Measurements from ENCODE around the gene PARVA.

Gene PARVA

DNA sequence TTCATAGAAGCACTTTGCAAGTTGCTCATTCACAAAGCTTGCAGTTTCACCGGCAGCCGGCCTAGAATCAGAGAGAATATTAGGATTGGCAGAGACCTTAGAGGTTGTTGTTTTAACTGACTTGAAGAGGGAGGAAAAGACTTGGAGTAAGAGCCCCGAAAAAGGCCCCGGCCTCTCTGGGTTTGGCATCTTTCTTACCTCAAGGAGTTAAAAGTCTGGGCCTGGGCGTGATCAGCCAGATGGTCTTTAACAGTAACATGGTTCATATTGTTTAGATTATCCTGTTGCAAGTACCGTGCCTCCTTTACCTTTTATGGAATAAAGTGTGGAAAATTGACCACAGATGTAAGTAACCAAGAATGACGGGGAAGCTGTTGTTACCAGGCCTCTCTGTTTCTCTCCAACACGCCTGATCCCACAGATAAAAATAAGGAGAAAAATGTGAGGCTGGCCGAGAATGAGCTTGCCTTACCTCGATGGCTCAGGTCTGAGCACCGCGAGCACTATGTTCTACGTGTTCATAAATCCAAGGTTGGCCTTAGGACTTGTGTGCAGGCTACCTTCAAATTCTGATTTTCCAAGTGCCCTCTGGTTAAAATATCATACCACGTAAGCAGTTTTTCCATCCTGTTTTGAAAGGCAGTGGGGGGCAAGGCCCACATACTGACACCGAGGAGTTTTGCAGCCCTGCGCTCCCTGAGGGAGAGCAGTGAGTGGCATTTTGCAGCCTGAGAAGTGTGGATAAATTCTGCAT is 56.4 kb downstream of the PARVA start:
- H3K9ac ChIP-seq (ENCODE audit: low read depth, low read length): no peak overlapping the region

GRCh38 chr11:12434325-12434654 is 56.9 kb downstream of the PARVA start:
- H3K9ac ChIP-seq (ENCODE audit: low read depth, low read length): no peak overlapping the region
- no peaks in the 10 kb centered on the region for H3K36me3 ChIP-seq (ENCODE audit: control insufficient read depth, insufficient read depth, low read length)
- no peak overlapping the region for H3K27ac ChIP-seq (ENCODE audit: low read depth, low read length)
- no peaks in the 10 kb centered on the region for H3K27me3 ChIP-seq (ENCODE audit: control insufficient read depth, insufficient read depth, low read length)
- H3K4me3 ChIP-seq (ENCODE audit: low read depth, low read length): no peak overlapping the region
- H3K4me1 ChIP-seq (ENCODE audit: control insufficient read depth, insufficient read depth, low read length): peaks cover 6% of the 10 kb centered on the region; the same call in 1 of the 2 replicates
- H3K9me3 ChIP-seq (ENCODE audit: control insufficient read depth, insufficient read depth, low read length): no peaks in the 10 kb centered on the region

More for the DNA sequence above, 56.4 kb downstream of the PARVA start:
- Histone ChIP-seq H3K27ac (ENCODE audit: low read depth, low read length) (no peak overlapping the region), H3K9me3 (ENCODE audit: control insufficient read depth, insufficient read depth, low read length) (no peaks in the 10 kb centered on the region), H3K4me1 (ENCODE audit: control insufficient read depth, insufficient read depth, low read length) (0 out of 2 replicates have a peak, but pooled peaks cover 3% of the 10 kb centered on the region), H3K27me3 (ENCODE audit: control insufficient read depth, insufficient read depth, low read length) (no peaks in the 10 kb centered on the region), H3K36me3 (ENCODE audit: control insufficient read depth, insufficient read depth, low read length) (no peaks in the 10 kb centered on the region), H3K4me3 (ENCODE audit: low read depth, low read length) (no peak overlapping the region)

GRCh38 chr11:12435264-12435663 is 57.9 kb downstream of the PARVA start:
- no peak overlapping the region for H3K27ac ChIP-seq (ENCODE audit: low read depth, low read length)

DNA sequence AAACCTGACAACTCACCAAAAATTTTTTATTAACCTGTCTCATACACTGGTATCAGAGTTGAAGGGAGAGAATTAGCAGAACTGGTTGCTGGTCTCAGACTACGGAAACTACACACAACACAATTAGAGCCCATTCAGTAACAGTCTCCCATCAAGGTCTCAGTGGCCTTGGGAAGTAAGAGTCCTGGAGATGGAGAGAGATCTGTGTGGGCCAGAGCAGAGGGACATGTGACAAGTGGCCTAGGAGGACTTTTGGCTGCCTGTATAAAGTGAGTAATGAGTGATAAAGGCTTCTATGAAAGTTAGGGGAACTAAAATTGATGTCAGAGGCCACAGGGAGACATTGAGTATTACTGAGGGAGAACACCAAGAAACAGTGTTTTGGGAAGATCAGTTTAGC is 58.9 kb downstream of the PARVA start:
- H3K9me3 ChIP-seq (ENCODE audit: control insufficient read depth, insufficient read depth, low read length): 0 out of 2 replicates have a peak, but pooled peaks cover 6% of the 10 kb centered on the region
- H3K4me3 ChIP-seq (ENCODE audit: low read depth, low read length): no peak overlapping the region
- H3K36me3 ChIP-seq (ENCODE audit: control insufficient read depth, insufficient read depth, low read length): no peaks in the 10 kb centered on the region
- H3K27ac ChIP-seq (ENCODE audit: low read depth, low read length): no peak overlapping the region
- no peak overlapping the region for H3K9ac ChIP-seq (ENCODE audit: low read depth, low read length)
- peaks cover 8% of the 10 kb centered on the region for H3K4me1 ChIP-seq (ENCODE audit: control insufficient read depth, insufficient read depth, low read length)
- no peaks in the 10 kb centered on the region for H3K27me3 ChIP-seq (ENCODE audit: control insufficient read depth, insufficient read depth, low read length)

More at GRCh38 chr11:12435264-12435663, 57.9 kb downstream of the PARVA start:
- no peak overlapping the region for H3K4me3 ChIP-seq (ENCODE audit: low read depth, low read length)
- H3K9me3 ChIP-seq (ENCODE audit: control insufficient read depth, insufficient read depth, low read length): no peaks in the 10 kb centered on the region
- peaks cover 8% of the 10 kb centered on the region; the same call in 1 of the 2 replicates for H3K4me1 ChIP-seq (ENCODE audit: control insufficient read depth, insufficient read depth, low read length)
- no peaks in the 10 kb centered on the region for H3K36me3 ChIP-seq (ENCODE audit: control insufficient read depth, insufficient read depth, low read length)
- no peaks in the 10 kb centered on the region for H3K27me3 ChIP-seq (ENCODE audit: control insufficient read depth, insufficient read depth, low read length)
- H3K9ac ChIP-seq (ENCODE audit: low read depth, low read length): no peak overlapping the region

GRCh38 chr11:12438291-12438690 is 60.9 kb downstream of the PARVA start:
- H3K27me3 ChIP-seq (ENCODE audit: control insufficient read depth, insufficient read depth, low read length): no peaks in the 10 kb centered on the region
- H3K4me1 ChIP-seq (ENCODE audit: control insufficient read depth, insufficient read depth, low read length): peaks cover 8% of the 10 kb centered on the region
- no peak overlapping the region for H3K4me3 ChIP-seq (ENCODE audit: low read depth, low read length)
- H3K27ac ChIP-seq (ENCODE audit: low read depth, low read length): no peak overlapping the region
- 0 out of 2 replicates have a peak, but pooled peaks cover 6% of the 10 kb centered on the region for H3K9me3 ChIP-seq (ENCODE audit: control insufficient read depth, insufficient read depth, low read length)
- no peak overlapping the region for H3K9ac ChIP-seq (ENCODE audit: low read depth, low read length)
- no peaks in the 10 kb centered on the region for H3K36me3 ChIP-seq (ENCODE audit: control insufficient read depth, insufficient read depth, low read length)

DNA sequence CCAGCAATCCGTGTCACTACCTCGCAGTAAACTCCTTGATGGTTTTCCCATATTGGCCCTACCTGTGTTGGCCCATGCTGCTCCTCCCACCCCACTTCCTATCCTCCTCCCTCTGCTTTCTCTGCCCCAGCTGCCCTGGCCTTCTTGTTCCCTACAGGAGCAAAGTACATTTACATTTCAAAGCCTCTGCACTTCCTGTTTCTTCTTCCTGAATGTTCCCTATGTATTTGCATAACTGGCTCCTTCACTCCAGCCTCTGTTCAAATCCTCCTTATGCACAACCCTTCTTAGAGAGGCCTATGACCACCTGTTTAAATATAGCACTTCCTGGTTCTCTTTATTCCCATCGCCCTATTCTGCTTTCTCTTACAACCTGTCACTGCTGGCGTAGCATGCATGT is 62.2 kb downstream of the PARVA start:
- Histone ChIP-seq H3K36me3 (ENCODE audit: control insufficient read depth, insufficient read depth, low read length) (no peaks in the 10 kb centered on the region), H3K27ac (ENCODE audit: low read depth, low read length) (peak overlapping the region; percentile 7), H3K27me3 (ENCODE audit: control insufficient read depth, insufficient read depth, low read length) (no peaks in the 10 kb centered on the region), H3K4me1 (ENCODE audit: control insufficient read depth, insufficient read depth, low read length) (peaks cover 6% of the 10 kb centered on the region), H3K9me3 (ENCODE audit: control insufficient read depth, insufficient read depth, low read length) (0 out of 2 replicates have a peak, but pooled peaks cover 6% of the 10 kb centered on the region), H3K9ac (ENCODE audit: low read depth, low read length) (no peak overlapping the region), H3K4me3 (ENCODE audit: low read depth, low read length) (no peak overlapping the region)

- Histone ChIP-seq H3K9me3 (ENCODE audit: control insufficient read depth, insufficient read depth, low read length) (0 out of 2 replicates have a peak, but pooled peaks cover 6% of the 10 kb centered on the region), H3K27me3 (ENCODE audit: control insufficient read depth, insufficient read depth, low read length) (no peaks in the 10 kb centered on the region), H3K27ac (ENCODE audit: low read depth, low read length) (no peak overlapping the region), H3K4me3 (ENCODE audit: low read depth, low read length) (no peak overlapping the region), H3K36me3 (ENCODE audit: control insufficient read depth, insufficient read depth, low read length) (no peaks in the 10 kb centered on the region), H3K4me1 (ENCODE audit: control insufficient read depth, insufficient read depth, low read length) (peaks cover 6% of the 10 kb centered on the region), H3K9ac (ENCODE audit: low read depth, low read length) (no peak overlapping the region)
Measured at GRCh38 chr11:12440565-12440964, 63.2 kb downstream of the PARVA start.

DNA sequence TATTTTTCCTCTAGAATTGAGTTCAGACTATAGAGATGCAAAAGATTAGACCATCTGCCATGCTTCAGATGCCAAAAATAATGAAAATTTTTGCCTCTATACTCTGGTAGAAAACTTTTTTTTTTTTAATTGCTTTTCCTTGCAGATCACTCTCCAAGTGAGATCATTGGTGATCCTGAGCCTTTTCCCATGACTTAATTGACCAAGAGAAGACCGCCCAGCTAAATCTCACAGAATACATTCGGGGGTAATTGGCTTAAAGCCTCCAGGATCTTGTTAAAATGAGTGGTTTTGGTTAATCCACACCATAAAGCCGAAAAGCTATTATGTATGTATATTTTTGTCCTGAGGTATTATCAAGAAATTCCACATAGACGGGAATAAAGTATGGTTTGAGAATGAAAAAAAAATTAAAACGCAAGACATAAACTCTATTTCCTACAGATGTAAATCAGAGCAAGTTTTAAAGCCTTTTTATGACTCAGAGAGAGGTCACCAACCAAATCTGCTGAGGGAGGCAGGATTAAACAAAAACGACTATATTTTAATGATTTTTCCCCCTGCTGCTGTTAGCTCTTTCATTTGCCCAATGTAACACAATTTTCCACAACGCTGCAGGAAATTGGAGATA is 64.0 kb downstream of the PARVA start:
- Histone ChIP-seq H3K27me3 (ENCODE audit: control insufficient read depth, insufficient read depth, low read length) (no peaks in the 10 kb centered on the region), H3K9me3 (ENCODE audit: control insufficient read depth, insufficient read depth, low read length) (0 out of 2 replicates have a peak, but pooled peaks cover 6% of the 10 kb centered on the region), H3K4me1 (ENCODE audit: control insufficient read depth, insufficient read depth, low read length) (peaks cover 6% of the 10 kb centered on the region), H3K4me3 (ENCODE audit: low read depth, low read length) (no peak overlapping the region), H3K9ac (ENCODE audit: low read depth, low read length) (no peak overlapping the region), H3K36me3 (ENCODE audit: control insufficient read depth, insufficient read depth, low read length) (no peaks in the 10 kb centered on the region), H3K27ac (ENCODE audit: low read depth, low read length) (no peak overlapping the region)

DNA sequence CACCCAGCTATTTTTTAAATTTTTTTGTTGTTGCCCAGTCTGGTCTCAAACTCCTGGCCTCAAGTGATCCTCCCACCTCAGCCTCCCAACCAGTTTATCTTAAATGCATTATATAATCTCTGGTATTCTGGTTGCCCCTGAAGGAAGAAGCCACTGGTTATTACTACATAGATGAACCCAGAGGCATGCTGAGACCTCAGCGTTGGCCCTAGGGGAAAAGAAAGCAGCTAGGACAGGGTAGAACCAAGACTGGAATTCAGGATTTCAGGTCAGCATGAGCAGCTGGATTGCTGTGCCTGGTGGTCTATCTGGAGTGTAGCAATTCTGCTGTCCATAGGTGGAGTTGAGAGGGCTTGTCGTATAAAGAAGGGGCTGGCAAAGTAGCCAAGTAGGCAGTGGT is 67.2 kb downstream of the PARVA start:
- H3K9me3 ChIP-seq (ENCODE audit: control insufficient read depth, insufficient read depth, low read length): 0 out of 2 replicates have a peak, but pooled peaks cover 6% of the 10 kb centered on the region
- no peak overlapping the region for H3K4me3 ChIP-seq (ENCODE audit: low read depth, low read length)
- H3K9ac ChIP-seq (ENCODE audit: low read depth, low read length): no peak overlapping the region
- H3K36me3 ChIP-seq (ENCODE audit: control insufficient read depth, insufficient read depth, low read length): no peaks in the 10 kb centered on the region
- H3K4me1 ChIP-seq (ENCODE audit: control insufficient read depth, insufficient read depth, low read length): no peaks in the 10 kb centered on the region; the same call in 1 of the 2 replicates
- no peak overlapping the region for H3K27ac ChIP-seq (ENCODE audit: low read depth, low read length)
- no peaks in the 10 kb centered on the region for H3K27me3 ChIP-seq (ENCODE audit: control insufficient read depth, insufficient read depth, low read length)

- no peaks in the 10 kb centered on the region for H3K27me3 ChIP-seq (ENCODE audit: control insufficient read depth, insufficient read depth, low read length)
- no peak overlapping the region for H3K9ac ChIP-seq (ENCODE audit: low read depth, low read length)
- H3K4me1 ChIP-seq (ENCODE audit: control insufficient read depth, insufficient read depth, low read length): no peaks in the 10 kb centered on the region; the same call in 1 of the 2 replicates
- H3K4me3 ChIP-seq (ENCODE audit: low read depth, low read length): no peak overlapping the region
- no peaks in the 10 kb centered on the region for H3K36me3 ChIP-seq (ENCODE audit: control insufficient read depth, insufficient read depth, low read length)
- no peak overlapping the region for H3K27ac ChIP-seq (ENCODE audit: low read depth, low read length)
- 0 out of 2 replicates have a peak, but pooled peaks cover 6% of the 10 kb centered on the region for H3K9me3 ChIP-seq (ENCODE audit: control insufficient read depth, insufficient read depth, low read length)
Measured at GRCh38 chr11:12445001-12445400, 67.6 kb downstream of the PARVA start.

GRCh38 chr11:12446863-12447262 is 69.5 kb downstream of the PARVA start:
- no peak overlapping the region for H3K9ac ChIP-seq (ENCODE audit: low read depth, low read length)
- H3K36me3 ChIP-seq (ENCODE audit: control insufficient read depth, insufficient read depth, low read length): no peaks in the 10 kb centered on the region
- H3K27me3 ChIP-seq (ENCODE audit: control insufficient read depth, insufficient read depth, low read length): no peaks in the 10 kb centered on the region
- H3K9me3 ChIP-seq (ENCODE audit: control insufficient read depth, insufficient read depth, low read length): no peaks in the 10 kb centered on the region
- H3K4me3 ChIP-seq (ENCODE audit: low read depth, low read length): no peak overlapping the region
- no peak overlapping the region for H3K27ac ChIP-seq (ENCODE audit: low read depth, low read length)
- no peaks in the 10 kb centered on the region for H3K4me1 ChIP-seq (ENCODE audit: control insufficient read depth, insufficient read depth, low read length)
